Fibroblast of lung (primary cell): ENCODE data around the gene B3GNT7. TPM values are rescaled to one million over a fixed set of nuclear protein-coding genes. Genes with fewer than 3 reads are reported as not detected.
A peak's percentile ranks its signal among the peaks of the same experiment; 100 is the strongest.

Experiments used
- DNase-seq, 2 donors: peaks; one replicate each; pipeline versions ENCODE4 v3.0.0 to v3.0.0-alpha.2; 2010; ENCODE audit warnings: low read depth in 2 of 2
- H2AFZ ChIP-seq: 2 replicates; pipeline ENCODE4 v1.5.1; 2012; ENCODE audit warnings: low read length, control low read depth, inconsistent platforms
- H3K27ac ChIP-seq: 2 replicates; pipeline ENCODE4 v1.5.1; 2011; ENCODE audit warnings: low read length, control low read depth; ENCODE audit not compliant: insufficient read depth
- H3K27me3 ChIP-seq: 2 replicates; pipeline ENCODE4 v1.5.1; 2011; ENCODE audit warnings: mild to moderate bottlenecking, low read length; ENCODE audit not compliant: control insufficient read depth, insufficient read depth
- H3K36me3 ChIP-seq: 2 replicates; pipeline ENCODE4 v1.5.1; 2011; ENCODE audit warnings: low read length; ENCODE audit not compliant: control insufficient read depth, insufficient read depth
- H3K4me1 ChIP-seq: 2 replicates; pipeline ENCODE4 v1.5.1; 2011; ENCODE audit warnings: low read length; ENCODE audit not compliant: control insufficient read depth, insufficient read depth; ENCODE audit errors: extremely low read depth
- H3K4me2 ChIP-seq: 2 replicates; pipeline ENCODE4 v1.5.1; 2011; ENCODE audit warnings: low read length, control low read depth; ENCODE audit not compliant: insufficient read depth; ENCODE audit errors: extremely low read depth
- H3K4me3 ChIP-seq, 4 experiments: fragments of 200-600 bp in 1 of 4; sonication (generic) in 1 of 4; replicated peaks in 1 of 4; 2 replicates each; pipeline ENCODE4 v1.5.1; 2011 to 2016; ENCODE audit warnings: low read length in 4 of 4, low read depth in 3 of 4, mild to moderate bottlenecking in 3 of 4, control low read depth in 2 of 4, inconsistent platforms in 1 of 4, mixed read lengths in 1 of 4; ENCODE audit not compliant: insufficient read depth in 1 of 4; ENCODE audit errors: control extremely low read depth in 1 of 4
- H3K79me2 ChIP-seq: 2 replicates; pipeline ENCODE4 v1.5.1; 2012; ENCODE audit warnings: mild to moderate bottlenecking, low read length, inconsistent platforms; ENCODE audit not compliant: control insufficient read depth, insufficient read depth
- H3K9ac ChIP-seq: 2 replicates; pipeline ENCODE4 v1.5.1; 2011; ENCODE audit warnings: mild to moderate bottlenecking, low read length, control low read depth; ENCODE audit not compliant: insufficient read depth
- H3K9me3 ChIP-seq: 2 replicates; pipeline ENCODE4 v1.5.1; 2012; ENCODE audit warnings: low read depth, low read length; ENCODE audit not compliant: control insufficient read depth, insufficient read depth
- H4K20me1 ChIP-seq: 2 replicates; pipeline ENCODE4 v1.5.1; 2011; ENCODE audit warnings: low read length; ENCODE audit not compliant: control insufficient read depth, insufficient read depth; ENCODE audit errors: extremely low read depth
- EZH2 ChIP-seq: IDR thresholded peaks from 2 replicates; pipeline ENCODE4 v1.5.1; 2012; ENCODE audit warnings: low read length, control low read depth, mild to moderate bottlenecking; ENCODE audit errors: missing control alignments
- polyA plus RNA-seq, 2 donors: library from polyadenylated mRNA; depleted of rRNA in 1 of 2; stranded (reverse) in 1 of 2; unstranded in 1 of 2; fragments of >200 nt; gene quantifications; 2 replicates each; pipeline ENCODE4 v1.2.1, GENCODE V29; 2011 to 2012; ENCODE audit warnings: missing spikeins in 1 of 2
- total RNA-seq: library from RNA; depleted of rRNA; stranded (reverse); fragments of >200 nt; gene quantifications from 2 replicates; pipeline ENCODE4 v1.2.1, GENCODE V29; 2014
- TF ChIP-seq, protein P1 (sequence below), 2 donors: IDR thresholded peaks in 1 of 2; conservative IDR thresholded peaks in 1 of 2; 1 replicate in 1 of 2; 2 replicates in 1 of 2; pipeline ENCODE4 v1.5.1; 2011 to 2012; ENCODE audit warnings: low read length in 2 of 2, control low read depth in 1 of 2, inconsistent platforms in 1 of 2, low read depth in 1 of 2, mild to moderate bottlenecking in 1 of 2

The B3GNT7 gene
- total and polyA plus RNA-seq, 2 donors (not counting 1 experiment from before 2014, with no cell fraction given) = 0.06 to 0.17 TPM

DNA sequence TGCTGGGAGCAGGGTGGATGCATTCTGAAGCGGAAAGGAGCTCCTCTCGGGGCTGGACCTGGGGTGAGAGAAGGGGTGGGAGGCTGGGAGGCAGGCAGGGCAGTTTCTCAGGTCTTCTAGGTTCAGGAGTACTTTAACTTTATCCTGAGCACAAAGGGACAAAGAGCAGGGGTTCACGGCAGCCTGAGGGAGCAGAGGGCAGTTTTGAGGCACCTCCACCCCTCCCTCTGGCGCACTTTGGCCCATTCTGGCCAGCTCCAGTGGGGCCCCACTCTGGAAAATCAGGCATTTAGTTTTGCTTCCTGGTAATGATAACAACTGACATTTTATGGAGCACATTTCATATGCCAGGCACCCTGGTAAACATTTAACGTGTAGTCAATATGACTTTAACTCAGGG is 14.3 kb downstream of the B3GNT7 start:
- no peak for TF ChIP-seq EZH2
- TF ChIP-seq, protein P1, sequence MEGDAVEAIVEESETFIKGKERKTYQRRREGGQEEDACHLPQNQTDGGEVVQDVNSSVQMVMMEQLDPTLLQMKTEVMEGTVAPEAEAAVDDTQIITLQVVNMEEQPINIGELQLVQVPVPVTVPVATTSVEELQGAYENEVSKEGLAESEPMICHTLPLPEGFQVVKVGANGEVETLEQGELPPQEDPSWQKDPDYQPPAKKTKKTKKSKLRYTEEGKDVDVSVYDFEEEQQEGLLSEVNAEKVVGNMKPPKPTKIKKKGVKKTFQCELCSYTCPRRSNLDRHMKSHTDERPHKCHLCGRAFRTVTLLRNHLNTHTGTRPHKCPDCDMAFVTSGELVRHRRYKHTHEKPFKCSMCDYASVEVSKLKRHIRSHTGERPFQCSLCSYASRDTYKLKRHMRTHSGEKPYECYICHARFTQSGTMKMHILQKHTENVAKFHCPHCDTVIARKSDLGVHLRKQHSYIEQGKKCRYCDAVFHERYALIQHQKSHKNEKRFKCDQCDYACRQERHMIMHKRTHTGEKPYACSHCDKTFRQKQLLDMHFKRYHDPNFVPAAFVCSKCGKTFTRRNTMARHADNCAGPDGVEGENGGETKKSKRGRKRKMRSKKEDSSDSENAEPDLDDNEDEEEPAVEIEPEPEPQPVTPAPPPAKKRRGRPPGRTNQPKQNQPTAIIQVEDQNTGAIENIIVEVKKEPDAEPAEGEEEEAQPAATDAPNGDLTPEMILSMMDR (conservative IDR thresholded peaks at IDR 0.05 in 1 of 2, IDR thresholded peaks at IDR 0.05 in 1 of 2; ENCODE audit: low read depth in 1 of 2, low read length in 2 of 2) = no peak
- H3K36me3 ChIP-seq = no peaks in the 10 kb centered on the region
- no peaks in the 10 kb centered on the region for H3K27me3 ChIP-seq
- H3K79me2 ChIP-seq = no peaks in the 10 kb centered on the region
- H3K4me2 ChIP-seq = no peak overlapping the region
- no peaks in the 10 kb centered on the region for H3K9me3 ChIP-seq
- no peak overlapping the region for H3K9ac ChIP-seq
- no peaks in the 10 kb centered on the region for H4K20me1 ChIP-seq
- no peak overlapping the region for H3K4me3 ChIP-seq
- H3K4me1 ChIP-seq = peaks cover 4% of the 10 kb centered on the region
- H3K27ac ChIP-seq = no peak overlapping the region
- H2AFZ ChIP-seq = no peak overlapping the region
- DNase-seq = no peak

DNA sequence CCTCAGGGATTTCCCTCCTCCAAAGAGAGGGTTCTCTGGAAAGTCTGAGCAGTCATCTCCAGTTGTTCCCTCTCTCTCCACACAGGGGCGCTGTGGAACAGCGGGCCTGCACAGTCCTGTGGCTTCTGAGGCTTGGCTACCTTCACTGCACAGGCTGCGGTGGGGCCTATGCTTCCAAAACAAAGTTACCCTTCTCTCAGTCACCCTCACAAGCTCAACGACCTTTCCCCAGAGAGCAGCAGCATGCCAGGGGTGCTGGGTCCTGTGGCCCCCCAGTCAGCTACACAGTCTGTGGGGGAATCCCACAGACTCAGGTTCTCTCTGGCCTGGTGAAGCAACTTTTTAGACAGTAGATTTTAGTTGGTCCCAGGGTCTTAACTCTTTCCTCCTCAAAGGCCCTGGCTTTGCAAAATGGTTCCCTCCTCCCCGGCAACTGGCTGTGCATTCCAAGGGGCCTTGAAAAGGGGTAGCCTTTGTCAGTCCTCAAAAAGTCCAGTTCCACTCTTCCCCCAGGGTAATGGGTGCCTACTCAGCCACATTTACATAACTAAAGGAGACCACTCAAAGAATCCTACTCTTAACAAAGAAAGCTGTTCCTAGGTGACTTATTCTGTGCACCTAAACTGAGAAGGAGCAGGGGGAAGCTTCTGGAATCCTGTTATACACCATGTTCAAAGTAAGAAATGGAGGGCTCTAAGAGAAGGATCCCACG is 14.9 kb downstream of the B3GNT7 start:
- H3K9me3 ChIP-seq = no peaks in the 10 kb centered on the region
- no peaks in the 10 kb centered on the region for H3K79me2 ChIP-seq
- no peak overlapping the region for H3K4me2 ChIP-seq
- no peak for TF ChIP-seq EZH2
- TF ChIP-seq, protein P1 (conservative IDR thresholded peaks at IDR 0.05 in 1 of 2, IDR thresholded peaks at IDR 0.05 in 1 of 2; ENCODE audit: low read depth in 1 of 2, low read length in 2 of 2) = peak; percentile 10 to 32
- H2AFZ ChIP-seq = no peak overlapping the region
- no peaks in the 10 kb centered on the region for H4K20me1 ChIP-seq
- H3K27ac ChIP-seq = no peak overlapping the region
- H3K27me3 ChIP-seq = no peaks in the 10 kb centered on the region
- H3K4me3 ChIP-seq = no peak overlapping the region
- peaks cover 4% of the 10 kb centered on the region for H3K4me1 ChIP-seq
- H3K36me3 ChIP-seq = no peaks in the 10 kb centered on the region
- DNase-seq = no peak
- H3K9ac ChIP-seq = no peak overlapping the region

DNA sequence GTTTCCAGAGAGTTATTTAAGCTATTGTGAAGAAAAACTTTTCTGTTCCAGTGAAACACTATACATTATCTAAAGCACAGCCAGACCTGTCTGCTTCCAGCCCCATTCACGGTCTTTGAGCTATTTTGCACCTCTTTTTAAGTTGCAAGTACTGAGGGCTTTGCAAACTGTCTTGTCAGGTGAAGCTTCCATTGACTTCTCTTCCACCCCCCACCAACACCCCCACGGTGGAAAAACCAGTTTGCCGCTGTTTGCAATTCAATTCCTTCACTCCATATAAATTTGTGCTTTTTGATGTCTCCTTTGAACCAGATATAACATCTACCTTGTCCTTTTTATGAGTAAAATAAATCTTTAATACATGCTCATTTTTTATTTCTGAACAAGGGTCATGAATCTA is 15.7 kb downstream of the B3GNT7 start:
- H3K4me3 ChIP-seq = no peak overlapping the region
- TF ChIP-seq, protein P1 (conservative IDR thresholded peaks at IDR 0.05 in 1 of 2, IDR thresholded peaks at IDR 0.05 in 1 of 2; ENCODE audit: low read depth in 1 of 2, low read length in 2 of 2) = no peak
- TF ChIP-seq EZH2 = no peak
- peaks cover 2% of the 10 kb centered on the region for H3K4me1 ChIP-seq
- no peaks in the 10 kb centered on the region for H3K36me3 ChIP-seq
- DNase-seq = no peak
- H2AFZ ChIP-seq = no peak overlapping the region
- H4K20me1 ChIP-seq = no peaks in the 10 kb centered on the region
- H3K27me3 ChIP-seq = no peaks in the 10 kb centered on the region
- no peak overlapping the region for H3K9ac ChIP-seq
- no peaks in the 10 kb centered on the region for H3K79me2 ChIP-seq
- H3K4me2 ChIP-seq = no peak overlapping the region
- H3K9me3 ChIP-seq = no peaks in the 10 kb centered on the region
- no peak overlapping the region for H3K27ac ChIP-seq
